ENCODE measurements around the gene TEP1.
A peak's percentile ranks its signal among the peaks of the same experiment; 100 is the strongest.

The TEP1 gene

DNA sequence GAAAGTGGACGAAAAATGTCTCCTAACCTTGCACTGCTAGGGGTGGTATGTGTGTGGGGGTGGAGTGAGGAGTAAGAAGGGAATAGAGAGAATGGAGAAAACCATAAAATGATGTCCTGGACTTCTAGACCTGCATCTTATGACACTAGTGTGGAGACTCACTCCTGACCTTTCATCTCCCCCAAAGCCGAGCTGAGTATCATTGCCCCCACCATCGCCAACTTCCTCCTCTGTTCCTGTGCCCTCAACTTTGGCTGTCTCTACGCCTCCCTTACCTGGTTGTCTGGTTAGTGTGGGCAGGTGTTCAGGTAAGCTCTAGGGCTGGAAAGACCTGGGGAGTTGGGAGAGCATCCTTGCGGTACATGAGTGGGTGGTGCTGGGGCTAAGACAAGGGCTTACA, 27.2 kb upstream of the TEP1 start:
- TF ChIP-seq, protein P1, sequence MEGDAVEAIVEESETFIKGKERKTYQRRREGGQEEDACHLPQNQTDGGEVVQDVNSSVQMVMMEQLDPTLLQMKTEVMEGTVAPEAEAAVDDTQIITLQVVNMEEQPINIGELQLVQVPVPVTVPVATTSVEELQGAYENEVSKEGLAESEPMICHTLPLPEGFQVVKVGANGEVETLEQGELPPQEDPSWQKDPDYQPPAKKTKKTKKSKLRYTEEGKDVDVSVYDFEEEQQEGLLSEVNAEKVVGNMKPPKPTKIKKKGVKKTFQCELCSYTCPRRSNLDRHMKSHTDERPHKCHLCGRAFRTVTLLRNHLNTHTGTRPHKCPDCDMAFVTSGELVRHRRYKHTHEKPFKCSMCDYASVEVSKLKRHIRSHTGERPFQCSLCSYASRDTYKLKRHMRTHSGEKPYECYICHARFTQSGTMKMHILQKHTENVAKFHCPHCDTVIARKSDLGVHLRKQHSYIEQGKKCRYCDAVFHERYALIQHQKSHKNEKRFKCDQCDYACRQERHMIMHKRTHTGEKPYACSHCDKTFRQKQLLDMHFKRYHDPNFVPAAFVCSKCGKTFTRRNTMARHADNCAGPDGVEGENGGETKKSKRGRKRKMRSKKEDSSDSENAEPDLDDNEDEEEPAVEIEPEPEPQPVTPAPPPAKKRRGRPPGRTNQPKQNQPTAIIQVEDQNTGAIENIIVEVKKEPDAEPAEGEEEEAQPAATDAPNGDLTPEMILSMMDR (conservative IDR thresholded peaks at IDR 0.05; ENCODE audit: low read depth, low read length) = no peak
- no peak overlapping the region for H3K4me3 ChIP-seq (ENCODE audit: low read length)
- no peak for DNase-seq (ENCODE audit: low read depth)

DNA sequence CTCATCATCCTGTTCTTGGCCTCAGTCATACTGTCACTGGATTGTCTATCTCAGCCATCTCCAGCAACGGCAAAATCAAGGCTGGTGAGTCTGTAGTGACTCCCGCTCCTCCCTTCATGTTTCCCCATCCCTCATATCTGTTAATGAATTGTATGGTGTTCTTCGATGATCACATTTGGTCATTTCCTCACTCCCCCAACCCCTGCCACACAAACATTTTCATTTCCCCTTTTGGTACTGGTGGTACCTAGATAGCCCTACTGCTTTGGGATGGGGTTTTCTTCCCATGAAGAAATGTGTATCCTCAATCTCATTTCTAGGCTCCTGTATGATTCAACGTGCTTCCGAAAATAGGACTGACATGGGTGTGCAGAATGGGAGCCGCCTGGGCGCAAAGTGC, 25.4 kb upstream of the TEP1 start:
- TF ChIP-seq, protein P1 (conservative IDR thresholded peaks at IDR 0.05; ENCODE audit: low read depth, low read length) = no peak
- H3K4me3 ChIP-seq (ENCODE audit: low read length) = no peak overlapping the region
- DNase-seq (ENCODE audit: low read depth) = no peak

DNA sequence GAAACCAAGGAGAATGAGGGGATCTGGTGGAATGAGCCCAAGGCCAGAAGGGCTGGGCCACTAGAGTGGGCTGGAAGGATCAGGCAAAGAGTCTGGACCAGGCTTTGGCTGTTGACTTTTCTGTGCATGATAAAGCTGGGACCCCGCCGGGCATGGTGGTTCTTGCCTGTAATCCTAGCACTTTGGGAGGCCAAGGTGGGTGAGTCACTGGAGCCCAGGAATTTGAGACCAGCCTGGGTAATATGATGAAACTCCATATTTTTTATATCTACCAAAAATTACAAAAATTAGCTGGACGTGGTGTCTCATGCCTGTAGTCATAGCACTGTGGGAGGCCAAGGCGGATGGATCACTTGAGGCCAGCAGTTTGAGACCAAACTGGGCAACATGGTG, 23.1 kb upstream of the TEP1 start:
- TF ChIP-seq, protein P1 (conservative IDR thresholded peaks at IDR 0.05; ENCODE audit: low read depth, low read length) = no peak
- no peak overlapping the region for H3K4me3 ChIP-seq (ENCODE audit: low read length)
- no peak for DNase-seq (ENCODE audit: low read depth)

DNA sequence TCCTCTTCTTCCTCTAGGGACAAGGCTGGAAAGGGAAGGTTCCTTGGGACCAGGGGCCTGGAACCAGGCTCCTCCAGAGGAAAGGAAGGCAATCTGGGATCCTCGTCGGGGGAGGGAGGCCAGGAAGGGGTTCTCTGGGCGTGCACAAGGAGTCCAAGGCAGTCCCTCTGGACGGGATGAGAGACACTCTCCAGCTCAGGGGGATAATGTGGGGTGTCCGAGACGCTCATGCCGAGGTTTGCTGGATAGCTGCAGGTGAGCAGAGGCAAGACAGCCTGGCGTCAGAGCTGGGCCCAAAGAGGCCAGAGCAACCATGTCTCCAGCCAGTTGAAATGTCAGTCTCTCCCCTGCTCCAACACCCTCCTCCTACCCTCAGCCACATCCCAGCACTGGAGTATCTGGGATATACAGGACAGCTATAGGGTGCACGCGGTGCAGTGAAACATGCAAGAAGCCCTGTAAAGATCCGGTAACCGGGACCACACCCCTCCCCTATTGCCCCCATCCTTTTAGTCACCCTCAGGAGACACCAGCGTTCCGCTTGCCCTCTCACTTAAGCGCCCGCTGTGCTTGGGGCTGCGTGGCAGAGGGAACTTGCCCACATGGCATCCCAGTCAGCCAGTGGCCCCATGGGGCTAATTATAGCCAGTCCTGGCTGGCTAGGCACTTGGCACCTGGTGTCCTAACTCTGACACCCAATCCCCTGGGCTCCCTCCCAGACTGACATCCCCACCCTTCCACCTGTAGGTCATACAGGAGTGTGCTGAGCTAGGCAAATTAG, 22.5 kb upstream of the TEP1 start, which contains the start of gene KLHL33:
TSS of gene KLHL33 (minus strand) at position 585 of the 781 bp plus-strand sequence. CDS start at position 230, 355 bp downstream.
- H3K4me3 ChIP-seq (ENCODE audit: low read length) = peak within 1 kb of the TSS; percentile 31
- TF ChIP-seq, protein P1 (conservative IDR thresholded peaks at IDR 0.05; ENCODE audit: low read depth, low read length) = no peak
- no peak for DNase-seq (ENCODE audit: low read depth)

DNA sequence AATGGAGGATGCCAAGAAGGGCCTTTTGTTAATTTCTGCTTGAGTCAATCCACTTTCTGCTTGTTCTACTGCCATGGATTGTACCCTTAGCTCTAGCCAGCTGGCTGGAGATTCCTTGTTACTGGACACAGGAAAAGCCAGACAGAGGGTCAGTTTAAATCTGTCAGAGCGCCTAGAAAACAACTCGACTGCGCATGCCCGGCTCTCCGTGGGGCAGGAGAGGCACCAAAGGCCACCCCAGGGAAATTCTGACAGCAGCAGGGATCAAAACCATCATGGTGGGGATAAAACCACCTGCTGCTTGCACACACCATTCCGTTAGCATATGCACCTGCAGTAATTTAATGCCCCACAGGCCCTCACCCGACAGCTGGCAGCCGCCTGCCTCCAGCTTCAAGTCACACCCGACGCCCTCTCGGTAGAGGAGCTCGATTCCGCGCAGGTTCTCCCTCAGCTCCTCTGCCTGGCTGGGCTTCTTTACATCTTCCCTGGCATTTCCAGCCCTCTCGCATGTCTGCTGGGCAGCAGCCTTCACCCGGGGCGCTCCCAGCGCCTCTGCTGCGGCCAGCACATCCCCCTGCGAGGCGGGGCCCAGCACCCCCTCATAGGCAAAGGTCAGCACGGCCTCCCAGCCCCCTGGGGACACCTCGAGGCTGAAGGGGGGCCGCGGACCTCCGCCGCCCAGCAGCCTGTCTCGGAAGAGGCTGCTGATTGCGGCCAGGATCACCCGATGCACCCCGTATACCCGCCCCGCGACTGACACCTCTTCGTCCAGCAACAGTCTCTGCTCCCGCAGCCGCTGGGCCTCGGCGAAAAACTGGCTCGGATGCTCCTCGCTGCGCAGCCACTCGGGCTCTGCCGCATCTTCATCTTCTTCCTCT, 21.6 kb upstream of the TEP1 start:
- no peak for DNase-seq (ENCODE audit: low read depth)
- peak overlapping the region; percentile 31 for H3K4me3 ChIP-seq (ENCODE audit: low read length)
- TF ChIP-seq, protein P1 (conservative IDR thresholded peaks at IDR 0.05; ENCODE audit: low read depth, low read length) = no peak

DNA sequence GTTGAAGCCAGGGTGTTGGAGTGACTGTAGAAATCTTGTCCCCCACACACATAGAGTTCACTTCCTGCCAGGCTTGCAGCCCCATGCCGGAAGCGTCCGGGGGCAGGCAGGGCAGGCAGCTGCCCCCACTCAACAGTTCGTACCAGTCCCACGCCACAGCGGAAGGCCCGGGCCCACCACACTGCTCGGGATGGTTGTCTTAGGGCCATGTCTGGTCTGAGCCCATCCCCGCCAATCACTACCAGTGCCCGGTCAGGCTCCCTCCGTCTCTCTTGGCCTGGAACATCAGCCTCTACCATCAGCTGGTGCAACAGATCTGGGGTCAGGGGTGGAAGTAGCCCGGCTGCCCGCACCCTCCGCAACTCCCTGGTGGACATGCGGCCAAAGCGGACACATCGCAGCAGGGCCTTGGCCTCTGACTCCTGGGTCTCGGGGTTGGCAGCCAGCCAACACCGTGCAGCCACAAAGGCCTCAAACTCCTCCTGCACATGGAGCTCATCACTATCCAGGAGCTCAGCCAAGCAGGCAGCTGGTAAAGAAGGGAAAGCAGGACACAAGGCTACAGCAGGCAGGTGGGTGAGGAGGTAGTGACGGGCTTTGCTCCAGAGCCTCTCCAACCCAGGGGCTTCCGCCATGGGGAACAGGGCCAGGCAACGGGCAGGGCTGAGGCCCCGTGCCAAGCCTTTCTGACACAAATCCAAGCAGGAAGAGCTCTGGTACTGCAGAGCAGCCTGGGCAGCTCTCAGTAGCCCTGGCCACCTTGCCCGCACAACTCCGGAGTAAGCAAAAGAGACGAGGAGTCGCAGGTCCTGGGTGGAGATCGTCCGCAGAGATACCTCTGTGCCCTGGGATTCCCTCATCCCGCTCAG, 16.7 kb upstream of the TEP1 start:
- no peak for DNase-seq (ENCODE audit: low read depth)
- no peak overlapping the region for H3K4me3 ChIP-seq (ENCODE audit: low read length)
- TF ChIP-seq, protein P1 (conservative IDR thresholded peaks at IDR 0.05; ENCODE audit: low read depth, low read length) = no peak
